Activated CD8-positive, alpha-beta T cell treated with anti-CD3 and anti-CD28 coated beads for 36 hours (primary cell): ENCODE results near the gene SEPTIN2. TPM values are rescaled to one million over a fixed set of nuclear protein-coding genes. Genes with fewer than 3 reads are reported as not detected.

Experiments used
- ATAC-seq: fragments of 200-7000 bp; cut with Tn5 transposase; one replicate; pipeline ENCODE4 v1.10.0; 2021; ENCODE audit warnings: mild to moderate bottlenecking, moderate library complexity
- CTCF ChIA-PET: fragments of 350-600 bp; sonication (Branson Sonifier 250); formaldehyde crosslinking; loops from one replicate; lab custom pipeline; 2021; ENCODE audit warnings: antibody characterized with exemption; lab: Charles Lee
- POLR2A ChIA-PET: fragments of 350-600 bp; sonication (Branson Sonifier 250); formaldehyde crosslinking; loops from one replicate; lab custom pipeline; 2021; ENCODE audit warnings: antibody characterized with exemption; lab: Charles Lee
- DNase-seq: peaks from one replicate; pipeline ENCODE4 v3.0.0-alpha.2; 2020
- H3K27ac Mint-ChIP-seq: one replicate; pipeline ENCODE4 v1.8.0; 2021; ENCODE audit warnings: mild to moderate bottlenecking, mixed read lengths
- H3K27me3 Mint-ChIP-seq: one replicate; pipeline ENCODE4 v1.8.0; 2021; ENCODE audit warnings: mixed read lengths
- H3K36me3 Mint-ChIP-seq: one replicate; pipeline ENCODE4 v1.8.0; 2021; ENCODE audit warnings: low read depth, mixed read lengths
- H3K4me1 Mint-ChIP-seq: one replicate; pipeline ENCODE4 v1.8.0; 2021; ENCODE audit warnings: low read depth, mixed read lengths
- H3K4me3 Mint-ChIP-seq: one replicate; pipeline ENCODE4 v1.8.0; 2021; ENCODE audit warnings: mild to moderate bottlenecking, moderate library complexity, mixed read lengths
- H3K9me3 Mint-ChIP-seq: one replicate; pipeline ENCODE4 v1.8.0; 2021; ENCODE audit warnings: mixed read lengths
- intact Hi-C: fragments of 100-400 bp; cut with micrococcal nuclease; formaldehyde crosslinking; loops from one replicate; pipeline ENCODE4 v1.10.0; 2022
- total RNA-seq, 2 experiments: library from RNA; stranded (reverse); gene quantifications; one replicate each; pipeline ENCODE4 v1.2.3, GENCODE V29; 2021
- TF ChIP-seq, protein P1 (sequence below): fragments of 200-600 bp; IDR thresholded peaks from one replicate; pipeline ENCODE4 v1.8.0; 2022; ENCODE audit warnings: antibody characterized with exemption, mild to moderate bottlenecking

The SEPTIN2 gene
- total RNA-seq, 2 experiments from 2014 or later, result 210 to 211 TPM

- H3K4me3 Mint-ChIP-seq, result no peak overlapping the region
- no peak overlapping the region for H3K27ac Mint-ChIP-seq
- H3K4me1 Mint-ChIP-seq, result peaks cover 73% of the 10 kb centered on the region
- CTCF ChIA-PET, result no interaction called here
- peaks cover 5% of the 10 kb centered on the region for H3K36me3 Mint-ChIP-seq
- POLR2A ChIA-PET, result interaction anchor here (1.0 kb wide), 1 partner anchor 30 kb away, joined by 3 read pairs; no protein-coding TSS in a partner anchor
- no peak for ATAC-seq
- no peaks in the 10 kb centered on the region for H3K27me3 Mint-ChIP-seq
- TF ChIP-seq, protein P1, sequence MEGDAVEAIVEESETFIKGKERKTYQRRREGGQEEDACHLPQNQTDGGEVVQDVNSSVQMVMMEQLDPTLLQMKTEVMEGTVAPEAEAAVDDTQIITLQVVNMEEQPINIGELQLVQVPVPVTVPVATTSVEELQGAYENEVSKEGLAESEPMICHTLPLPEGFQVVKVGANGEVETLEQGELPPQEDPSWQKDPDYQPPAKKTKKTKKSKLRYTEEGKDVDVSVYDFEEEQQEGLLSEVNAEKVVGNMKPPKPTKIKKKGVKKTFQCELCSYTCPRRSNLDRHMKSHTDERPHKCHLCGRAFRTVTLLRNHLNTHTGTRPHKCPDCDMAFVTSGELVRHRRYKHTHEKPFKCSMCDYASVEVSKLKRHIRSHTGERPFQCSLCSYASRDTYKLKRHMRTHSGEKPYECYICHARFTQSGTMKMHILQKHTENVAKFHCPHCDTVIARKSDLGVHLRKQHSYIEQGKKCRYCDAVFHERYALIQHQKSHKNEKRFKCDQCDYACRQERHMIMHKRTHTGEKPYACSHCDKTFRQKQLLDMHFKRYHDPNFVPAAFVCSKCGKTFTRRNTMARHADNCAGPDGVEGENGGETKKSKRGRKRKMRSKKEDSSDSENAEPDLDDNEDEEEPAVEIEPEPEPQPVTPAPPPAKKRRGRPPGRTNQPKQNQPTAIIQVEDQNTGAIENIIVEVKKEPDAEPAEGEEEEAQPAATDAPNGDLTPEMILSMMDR, result no peak
- DNase-seq, result no peak
- intact Hi-C loops, result no loop called here
- no peaks in the 10 kb centered on the region for H3K9me3 Mint-ChIP-seq
Measured at GRCh38 chr2:241307055-241307454, 8.7 kb upstream of the SEPTIN2 start.

DNA sequence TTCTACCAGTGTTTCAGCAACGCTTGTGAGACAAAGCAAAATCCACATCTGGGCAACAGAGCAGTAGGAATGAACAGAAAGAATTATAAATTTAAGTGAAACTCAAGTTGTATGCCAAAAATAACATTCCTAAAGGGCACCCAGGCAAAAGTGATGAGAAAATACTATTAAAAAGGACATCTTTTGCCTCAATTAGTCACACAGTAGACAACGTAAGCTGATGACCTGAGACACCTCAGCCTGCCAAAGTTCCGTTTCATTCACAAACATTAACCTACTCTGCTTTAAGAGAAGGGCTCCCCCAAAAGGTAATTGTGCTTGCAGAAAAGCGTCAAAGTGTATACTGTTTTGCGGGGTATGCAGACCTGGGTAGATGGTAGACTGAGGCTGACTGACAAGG is 7.5 kb upstream of the SEPTIN2 start:
- DNase-seq (no peak), ATAC-seq (no peak)
- Mint-ChIP-seq H3K27ac (peak overlapping the region; percentile 52), H3K36me3 (peaks cover 12% of the 10 kb centered on the region), H3K27me3 (no peaks in the 10 kb centered on the region), H3K9me3 (no peaks in the 10 kb centered on the region), H3K4me1 (peaks cover 76% of the 10 kb centered on the region), H3K4me3 (no peak overlapping the region)
- POLR2A ChIA-PET, result no interaction called here
- TF ChIP-seq, protein P1, result no peak
- intact Hi-C loops, result no loop called here
- CTCF ChIA-PET, result no interaction called here

- ChIA-PET CTCF (interaction anchor here (1.4 kb wide), 1 partner anchor 231 kb away, joined by 5 read pairs; no protein-coding TSS in a partner anchor), POLR2A (no interaction called here)
- no peaks in the 10 kb centered on the region for H3K9me3 Mint-ChIP-seq
- TF ChIP-seq, protein P1, result no peak
- H3K4me1 Mint-ChIP-seq, result peaks cover 77% of the 10 kb centered on the region
- peaks cover 14% of the 10 kb centered on the region for H3K36me3 Mint-ChIP-seq
- DNase-seq (no peak), ATAC-seq (no peak)
- no peak overlapping the region for H3K4me3 Mint-ChIP-seq
- intact Hi-C loops, result no loop called here
- no peaks in the 10 kb centered on the region for H3K27me3 Mint-ChIP-seq
- peak overlapping the region; percentile 90 for H3K27ac Mint-ChIP-seq
Measured at GRCh38 chr2:241308832-241309500, 6.8 kb upstream of the SEPTIN2 start.

- TF ChIP-seq, protein P1, result no peak
- CTCF ChIA-PET, result interaction anchor here (1.4 kb wide), 1 partner anchor 231 kb away, joined by 5 read pairs; no protein-coding TSS in a partner anchor
- Mint-ChIP-seq H3K27ac (peak overlapping the region; percentile 90), H3K36me3 (peaks cover 14% of the 10 kb centered on the region), H3K9me3 (no peaks in the 10 kb centered on the region), H3K4me1 (peaks cover 73% of the 10 kb centered on the region), H3K27me3 (no peaks in the 10 kb centered on the region), H3K4me3 (peak overlapping the region; percentile 53)
- peak; percentile 92 for ATAC-seq
- DNase-seq, result peak; percentile 84
- POLR2A ChIA-PET, result no interaction called here
- intact Hi-C loops, result no loop called here
Measured at GRCh38 chr2:241309684-241310117, 6.0 kb upstream of the SEPTIN2 start.

DNA sequence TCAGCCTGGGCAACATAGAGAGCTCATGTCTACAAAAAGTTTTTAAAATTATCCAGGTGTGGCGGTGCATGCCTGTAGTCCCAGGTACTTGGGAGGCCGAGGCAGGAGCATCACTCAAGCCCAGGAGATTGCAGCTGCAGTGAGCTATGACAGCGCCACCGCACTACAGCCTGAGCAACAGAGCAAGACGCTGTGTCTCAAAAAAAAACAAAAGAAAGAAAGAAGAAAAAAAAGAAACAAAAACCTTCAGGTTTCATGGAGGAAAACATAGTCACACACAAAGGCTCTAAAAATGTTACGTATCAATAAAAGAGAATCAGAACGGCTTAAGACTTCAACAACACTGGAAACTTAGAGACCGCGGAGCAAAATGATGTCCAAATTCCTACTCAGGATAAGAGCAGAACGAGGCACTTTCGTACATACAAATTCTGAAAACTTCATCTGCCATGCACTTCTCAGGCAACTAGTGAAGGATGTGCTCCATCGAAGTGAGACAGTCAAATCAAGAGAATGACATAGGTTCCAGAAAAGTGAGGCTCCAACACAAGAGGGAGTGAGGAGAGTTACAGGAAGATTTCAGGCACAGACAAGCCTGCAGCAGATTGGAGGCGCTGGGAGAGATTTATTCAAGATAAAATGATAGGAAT is 4.7 kb upstream of the SEPTIN2 start:
- Mint-ChIP-seq H3K27me3 (no peaks in the 10 kb centered on the region), H3K4me3 (no peak overlapping the region), H3K9me3 (no peaks in the 10 kb centered on the region), H3K4me1 (peaks cover 65% of the 10 kb centered on the region), H3K36me3 (peaks cover 15% of the 10 kb centered on the region), H3K27ac (no peak overlapping the region)
- ChIA-PET CTCF (no interaction called here), POLR2A (interaction anchor here (0.6 kb wide), 1 partner anchor 254 kb away, joined by 4 read pairs; no protein-coding TSS in a partner anchor)
- DNase-seq, result no peak
- intact Hi-C loops, result no loop called here
- ATAC-seq, result no peak
- TF ChIP-seq, protein P1, result no peak
